MM.1S (cell line): ENCODE data around the gene NOL4L.

Experiments
- CTCF ChIP-seq: fragments of 300-600 bp; sonication (generic); IDR thresholded peaks from 2 replicates; pipeline ENCODE4 v1.5.1; 2016; ENCODE audit warnings: antibody characterized with exemption, low read length, mixed read lengths
- EZH2 ChIP-seq: fragments of 300-600 bp; sonication (generic); optimal IDR thresholded peaks from 2 replicates; pipeline ENCODE3; 2017; ENCODE audit warnings: low read depth, mild to moderate bottlenecking, antibody characterized with exemption, low read length, mixed read lengths
- EZH2phosphoT487 ChIP-seq: fragments of 300-600 bp; sonication (generic); IDR thresholded peaks from 2 replicates; pipeline ENCODE4 v1.6.1; 2018; ENCODE audit warnings: antibody characterized with exemption, low read length

GRCh38 chr20:32621891-32622584, 36.9 kb upstream of the NOL4L start:
- TF ChIP-seq CTCF (no peak), EZH2 (no peak), EZH2phosphoT487 (no peak)
